OCI-LY3 (cell line): Measurements from ENCODE around the gene OPN1LW.
"Not testable (repeated sequence)": the region's sequence is repeated elsewhere in the genome, so short reads cannot be mapped to it uniquely, and the experiment has no call there.

Experiments used
- H2AFZ ChIP-seq: fragments of 200-600, 300-600 bp; shearing (Covaris generic); 2 replicates; pipeline ENCODE4 v1.6.0; 2014; ENCODE audit warnings: antibody characterized with exemption, low read depth, low read length
- H3K27ac ChIP-seq: fragments of 200-600, 300-600 bp; sonication (generic); 2 replicates; pipeline ENCODE4 v1.5.1; 2014; ENCODE audit warnings: mild to moderate bottlenecking, low read length, moderate library complexity, mixed read lengths
- H3K27me3 ChIP-seq: fragments of 200-600, 300-600 bp; sonication (generic); 2 replicates; pipeline ENCODE4 v1.6.1; 2014; ENCODE audit warnings: low read depth, low read length, mixed read lengths
- H3K36me3 ChIP-seq: fragments of 200-600, 300-600 bp; sonication (generic); replicated peaks from 2 replicates; pipeline ENCODE3; 2014; ENCODE audit warnings: low read depth, low read length, mixed read lengths
- H3K4me1 ChIP-seq: fragments of 300-600, 200-600 bp; sonication (generic); 2 replicates; pipeline ENCODE4 v1.6.1; 2014; ENCODE audit warnings: low read length, mixed read lengths
- H3K4me2 ChIP-seq: fragments of 200-600, 300-600 bp; sonication (generic); 2 replicates; pipeline ENCODE4 v1.6.1; 2014; ENCODE audit warnings: low read length, mixed read lengths
- H3K4me3 ChIP-seq: fragments of 300-600, 200-600 bp; sonication (generic); 2 replicates; pipeline ENCODE4 v1.5.1; 2014; ENCODE audit warnings: antibody characterized with exemption, mild to moderate bottlenecking, low read length, moderate library complexity
- H3K79me2 ChIP-seq: fragments of 300-600, 200-600 bp; shearing (Covaris generic); 2 replicates; pipeline ENCODE4 v1.6.1; 2014; ENCODE audit warnings: mild to moderate bottlenecking, low read length, mixed read lengths
- H3K9ac ChIP-seq: fragments of 300-600, 200-600 bp; shearing (Covaris generic); 2 replicates; pipeline ENCODE4 v1.6.0; 2014; ENCODE audit warnings: mild to moderate bottlenecking, low read length, moderate library complexity
- H3K9me3 ChIP-seq: fragments of 200-600, 300-600 bp; shearing (Covaris generic); 2 replicates; pipeline ENCODE4 v1.6.1; 2014; ENCODE audit warnings: low read length, mixed read lengths; ENCODE audit not compliant: insufficient read depth
- H4K20me1 ChIP-seq: fragments of 200-600, 300-600 bp; sonication (generic); 2 replicates; pipeline ENCODE4 v1.6.1; 2016; ENCODE audit warnings: low read length, mixed read lengths; ENCODE audit not compliant: insufficient read depth

OPN1LW gene

DNA sequence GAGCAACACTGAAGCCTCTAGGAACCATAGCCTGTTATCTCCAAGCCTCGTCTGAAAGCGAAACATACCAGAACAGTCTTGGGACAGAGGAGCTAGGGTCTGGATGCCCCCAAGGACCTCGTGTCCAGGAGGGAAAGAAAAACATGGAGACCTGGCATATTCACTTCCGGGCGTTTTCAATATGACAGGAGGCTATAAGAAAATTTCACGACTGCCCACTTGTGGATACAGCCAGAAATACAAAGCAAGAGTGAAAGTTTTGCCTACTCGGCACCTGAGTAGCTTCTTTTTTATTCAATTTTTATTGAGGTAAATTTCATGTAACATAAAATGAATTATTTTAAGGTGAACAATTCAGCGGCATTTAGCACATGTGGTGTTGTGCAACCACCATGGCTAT lies 20.9 kb downstream of the OPN1LW start:
- not testable (repeated sequence) for H3K9ac ChIP-seq, H3K4me2 ChIP-seq, H3K4me1 ChIP-seq, H3K79me2 ChIP-seq, H2AFZ ChIP-seq, H3K27me3 ChIP-seq, H3K27ac ChIP-seq, H4K20me1 ChIP-seq, H3K36me3 ChIP-seq, H3K4me3 ChIP-seq, H3K9me3 ChIP-seq

DNA sequence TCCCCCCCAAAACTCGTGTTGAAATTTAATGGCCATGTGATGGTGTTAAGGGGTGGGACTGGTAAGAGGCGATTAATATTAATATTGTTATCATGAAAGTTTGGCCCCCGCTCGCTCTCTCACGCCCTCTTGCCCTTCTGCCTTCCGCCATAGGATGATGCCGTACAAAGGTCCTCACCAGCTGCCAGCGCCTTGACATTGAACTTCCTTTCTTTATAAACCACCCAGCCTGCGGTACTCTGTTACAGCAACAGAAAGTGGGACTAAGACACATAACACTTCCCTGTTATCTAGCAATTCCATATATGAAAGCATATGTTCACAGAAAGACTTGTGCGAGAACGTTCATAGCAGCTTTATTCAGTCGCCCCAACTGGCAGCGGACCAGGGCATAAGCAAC lies 24.3 kb downstream of the OPN1LW start:
- not testable (repeated sequence) for H3K9me3 ChIP-seq, H3K4me1 ChIP-seq, H3K27ac ChIP-seq, H3K4me3 ChIP-seq, H3K4me2 ChIP-seq, H2AFZ ChIP-seq, H3K27me3 ChIP-seq, H3K36me3 ChIP-seq, H3K9ac ChIP-seq, H3K79me2 ChIP-seq, H4K20me1 ChIP-seq

GRCh38 chrX:154172535-154172943 lies 28.5 kb downstream of the OPN1LW start:
- not testable (repeated sequence) for H3K79me2 ChIP-seq, H3K27me3 ChIP-seq, H3K27ac ChIP-seq, H3K4me3 ChIP-seq, H3K36me3 ChIP-seq, H3K4me1 ChIP-seq, H2AFZ ChIP-seq, H3K9me3 ChIP-seq, H4K20me1 ChIP-seq, H3K4me2 ChIP-seq, H3K9ac ChIP-seq

DNA sequence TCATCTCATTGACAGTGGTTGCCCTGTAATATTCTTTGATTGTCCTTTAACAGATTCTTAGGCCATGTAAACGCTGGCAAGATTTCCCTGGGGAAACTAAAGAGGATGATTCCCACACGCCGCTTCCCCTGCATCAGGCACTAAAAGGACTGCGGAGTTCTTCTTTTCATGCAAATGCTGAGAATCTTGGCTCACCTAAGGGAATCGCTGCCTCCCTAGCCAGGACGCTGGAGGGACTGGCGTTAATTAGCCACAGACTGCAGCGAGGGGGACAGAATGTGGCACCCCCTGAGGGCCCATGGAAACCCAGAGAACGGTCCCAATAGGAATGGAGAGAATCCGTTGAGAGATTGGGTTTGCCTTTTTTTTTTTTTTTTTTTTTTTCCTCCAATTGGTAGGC lies 30.3 kb downstream of the OPN1LW start:
- not testable (repeated sequence) for H3K9me3 ChIP-seq, H3K4me1 ChIP-seq, H3K9ac ChIP-seq, H3K4me2 ChIP-seq, H4K20me1 ChIP-seq, H3K36me3 ChIP-seq, H3K79me2 ChIP-seq, H2AFZ ChIP-seq, H3K4me3 ChIP-seq, H3K27ac ChIP-seq, H3K27me3 ChIP-seq

GRCh38 chrX:154182296-154182695 lies 38.3 kb downstream of the OPN1LW start, which contains the start of gene OPN1MW:
Gene OPN1MW (plus strand): TSS chrX:154182596. CDS start chrX:154182678, 82 bp downstream.
- not testable (repeated sequence) for H2AFZ ChIP-seq, H3K4me3 ChIP-seq, H3K4me2 ChIP-seq, H3K79me2 ChIP-seq, H3K27ac ChIP-seq, H3K9ac ChIP-seq, H3K4me1 ChIP-seq, H3K9me3 ChIP-seq, H4K20me1 ChIP-seq, H3K27me3 ChIP-seq, H3K36me3 ChIP-seq

GRCh38 chrX:154183794-154184193 lies 39.8 kb downstream of the OPN1LW start:
- not testable (repeated sequence) for H3K9me3 ChIP-seq, H3K79me2 ChIP-seq, H3K4me1 ChIP-seq, H3K4me3 ChIP-seq, H3K36me3 ChIP-seq, H2AFZ ChIP-seq, H3K27ac ChIP-seq, H4K20me1 ChIP-seq, H3K27me3 ChIP-seq, H3K4me2 ChIP-seq, H3K9ac ChIP-seq

GRCh38 chrX:154192846-154193245 lies 48.8 kb downstream of the OPN1LW start:
- not testable (repeated sequence) for H2AFZ ChIP-seq, H3K27me3 ChIP-seq, H3K9me3 ChIP-seq, H3K9ac ChIP-seq, H3K4me3 ChIP-seq, H3K4me1 ChIP-seq, H4K20me1 ChIP-seq, H3K79me2 ChIP-seq, H3K4me2 ChIP-seq, H3K36me3 ChIP-seq, H3K27ac ChIP-seq

DNA sequence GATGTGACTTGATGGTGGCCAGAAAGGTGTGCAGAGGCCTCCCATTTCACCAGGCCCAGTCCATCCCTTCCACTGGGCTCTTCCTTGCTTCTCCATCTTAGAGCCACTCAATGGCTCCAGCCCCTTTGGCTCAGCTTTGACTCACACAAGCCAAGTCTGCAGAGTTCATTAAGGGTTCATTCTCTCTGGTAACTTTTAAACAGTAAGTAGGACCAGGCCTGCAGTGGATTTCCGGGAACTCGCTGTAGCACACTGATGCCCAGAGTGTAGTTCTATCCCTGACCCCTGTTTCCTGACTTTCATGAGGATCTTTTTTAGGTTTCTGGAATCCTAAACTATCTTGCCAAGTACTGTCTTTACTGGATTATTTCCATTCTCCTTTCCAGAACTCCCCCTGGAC lies 50.3 kb downstream of the OPN1LW start:
- not testable (repeated sequence) for H2AFZ ChIP-seq, H3K9me3 ChIP-seq

GRCh38 chrX:154196466-154196865 lies 52.4 kb downstream of the OPN1LW start:
- H3K79me2 ChIP-seq, H3K36me3 ChIP-seq, H4K20me1 ChIP-seq, H3K9me3 ChIP-seq, H3K27me3 ChIP-seq, H2AFZ ChIP-seq, H3K4me1 ChIP-seq, H3K9ac ChIP-seq, H3K27ac ChIP-seq, H3K4me3 ChIP-seq, H3K4me2 ChIP-seq: not testable (repeated sequence)

More for the DNA sequence above, 50.3 kb downstream of the OPN1LW start:
- not testable (repeated sequence) for H3K4me2 ChIP-seq, H3K27ac ChIP-seq, H3K9ac ChIP-seq, H3K4me1 ChIP-seq, H3K79me2 ChIP-seq, H3K4me3 ChIP-seq, H3K36me3 ChIP-seq, H4K20me1 ChIP-seq, H3K27me3 ChIP-seq
